ENCODE measurements around the gene DPH5. TPM values are rescaled to one million over a fixed set of nuclear protein-coding genes. Genes with fewer than 3 reads are reported as not detected.
"Not testable (repeated sequence)": the region's sequence is repeated elsewhere in the genome, so short reads cannot be mapped to it uniquely, and the experiment has no call there.

The DPH5 gene
- total and polyA plus RNA-seq, 12 donors = 21.7 to 59.1 (median 42.0) TPM

DNA sequence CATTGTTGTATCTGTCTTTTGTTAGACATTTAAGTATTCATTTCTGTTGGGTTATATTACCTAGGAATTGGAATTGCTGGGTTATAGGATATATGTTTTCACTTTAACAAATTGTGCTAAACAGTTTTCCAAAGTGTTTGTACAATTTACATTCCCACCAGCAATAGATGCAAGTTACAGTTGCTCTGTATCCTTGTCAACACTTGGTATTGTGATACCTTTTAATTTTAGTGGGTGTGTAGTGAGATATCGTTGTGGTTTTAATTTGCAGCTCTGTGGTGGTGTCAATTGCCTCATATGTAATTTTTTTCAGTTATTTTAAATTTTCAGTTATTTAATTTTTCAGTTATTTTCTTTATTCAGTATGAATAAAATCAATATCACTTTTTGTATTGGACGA is 7.4 kb upstream of the DPH5 start:
- no peak for DNase-seq
- Histone ChIP-seq H3K27me3 (no peaks in the 10 kb centered on the region), H3K4me3 (no peak overlapping the region), H3K9me3 (replicated peaks in 1 of 3) (no peaks in the 10 kb centered on the region), H3K4me1 (replicated peaks in 1 of 2) (no peaks in the 10 kb centered on the region), H3K36me3 (replicated peaks in 1 of 2) (no peaks in the 10 kb centered on the region), H3K27ac (no peak overlapping the region)
- TF ChIP-seq, protein P1, sequence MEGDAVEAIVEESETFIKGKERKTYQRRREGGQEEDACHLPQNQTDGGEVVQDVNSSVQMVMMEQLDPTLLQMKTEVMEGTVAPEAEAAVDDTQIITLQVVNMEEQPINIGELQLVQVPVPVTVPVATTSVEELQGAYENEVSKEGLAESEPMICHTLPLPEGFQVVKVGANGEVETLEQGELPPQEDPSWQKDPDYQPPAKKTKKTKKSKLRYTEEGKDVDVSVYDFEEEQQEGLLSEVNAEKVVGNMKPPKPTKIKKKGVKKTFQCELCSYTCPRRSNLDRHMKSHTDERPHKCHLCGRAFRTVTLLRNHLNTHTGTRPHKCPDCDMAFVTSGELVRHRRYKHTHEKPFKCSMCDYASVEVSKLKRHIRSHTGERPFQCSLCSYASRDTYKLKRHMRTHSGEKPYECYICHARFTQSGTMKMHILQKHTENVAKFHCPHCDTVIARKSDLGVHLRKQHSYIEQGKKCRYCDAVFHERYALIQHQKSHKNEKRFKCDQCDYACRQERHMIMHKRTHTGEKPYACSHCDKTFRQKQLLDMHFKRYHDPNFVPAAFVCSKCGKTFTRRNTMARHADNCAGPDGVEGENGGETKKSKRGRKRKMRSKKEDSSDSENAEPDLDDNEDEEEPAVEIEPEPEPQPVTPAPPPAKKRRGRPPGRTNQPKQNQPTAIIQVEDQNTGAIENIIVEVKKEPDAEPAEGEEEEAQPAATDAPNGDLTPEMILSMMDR (IDR thresholded peaks at IDR 0.05) = no peak
- TF ChIP-seq POLR2A (IDR thresholded peaks at IDR 0.05) = no peak
- intact Hi-C loops (cut with DNase I) = no loop called here
- 94 to 98% (median 97%) methylated on average over 2 of the region's 2 CpGs for WGBS, 4 donors

DNA sequence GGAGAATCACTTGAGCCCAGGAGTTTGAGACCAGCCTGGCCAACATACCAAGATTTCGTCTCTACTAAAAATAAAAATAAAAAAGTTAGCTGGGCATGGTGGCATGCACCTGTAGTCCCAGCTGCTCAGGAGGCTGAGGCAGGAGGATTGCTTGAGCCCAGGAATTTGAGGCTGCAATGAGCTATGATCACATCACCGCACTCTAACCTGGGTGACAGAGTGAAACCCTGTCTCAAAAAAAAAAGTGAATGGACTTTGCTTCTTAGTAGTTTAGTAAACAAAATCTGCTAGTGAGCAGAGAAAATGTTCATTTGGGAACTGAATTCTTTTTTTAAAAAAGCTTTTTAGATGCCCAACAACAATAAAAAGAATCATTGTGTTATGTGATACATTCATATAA is 6.5 kb upstream of the DPH5 start:
- intact Hi-C loops (cut with DNase I); H3K27ac ChIP-seq; H3K9me3 ChIP-seq (replicated peaks in 1 of 3); H3K27me3 ChIP-seq; H3K4me1 ChIP-seq (replicated peaks in 1 of 2); DNase-seq; H3K4me3 ChIP-seq; H3K36me3 ChIP-seq (replicated peaks in 1 of 2): not testable (repeated sequence)
- WGBS, 4 donors = 96 to 100% (median 98%) methylated on average over 2 of the region's 2 CpGs

DNA sequence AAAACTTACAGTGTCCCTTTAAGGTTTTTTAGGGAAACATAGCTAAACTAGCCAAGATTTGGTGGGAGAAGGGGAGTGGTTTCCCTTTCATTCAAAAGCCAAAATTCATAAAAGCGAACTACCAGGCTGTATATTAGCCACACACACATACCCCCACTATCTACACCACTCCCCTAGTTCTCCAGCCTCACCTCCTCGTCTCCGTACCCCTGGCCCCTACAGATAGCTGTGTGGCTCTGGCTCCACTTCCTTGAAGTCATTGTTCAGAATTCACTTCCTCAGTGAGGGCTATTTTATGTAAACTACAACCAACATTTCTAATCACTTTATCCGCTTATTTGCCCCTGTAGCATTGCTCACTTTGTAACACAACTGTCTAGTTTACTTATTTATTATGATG is 5.3 kb upstream of the DPH5 start:
- Histone ChIP-seq H3K27ac (no peak overlapping the region), H3K4me1 (replicated peaks in 1 of 2) (peaks cover 0 to 10% of the 10 kb centered on the region in 2 donors), H3K36me3 (replicated peaks in 1 of 2) (no peaks in the 10 kb centered on the region), H3K4me3 (no peak overlapping the region), H3K27me3 (no peaks in the 10 kb centered on the region), H3K9me3 (replicated peaks in 1 of 3) (no peaks in the 10 kb centered on the region)
- 89 to 96% (median 92%) methylated on average over 4 of the region's 4 CpGs for WGBS, 4 donors
- no peak for TF ChIP-seq POLR2A (IDR thresholded peaks at IDR 0.05)
- TF ChIP-seq, protein P1 (IDR thresholded peaks at IDR 0.05) = no peak
- intact Hi-C loops (cut with DNase I) = no loop called here
- DNase-seq = no peak

DNA sequence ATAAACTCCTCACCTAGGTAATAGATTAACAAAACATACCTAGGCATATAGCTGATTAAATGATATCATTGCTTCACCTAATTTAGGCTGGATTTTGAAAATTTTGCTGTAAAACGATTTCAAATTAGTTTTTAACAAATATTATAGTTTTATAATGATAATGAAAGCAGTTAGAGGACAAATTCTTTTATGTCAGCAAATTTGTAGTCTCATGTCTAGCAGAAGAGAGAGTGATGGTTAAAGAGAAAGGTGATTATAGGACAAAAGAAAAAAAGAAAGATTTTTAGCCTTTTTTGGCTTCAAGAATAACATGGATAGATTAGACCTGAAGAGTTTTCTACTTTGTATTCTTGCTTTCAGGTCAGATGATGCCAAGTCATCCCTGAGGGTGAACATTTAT is 3.6 kb upstream of the DPH5 start:
- no peak for DNase-seq
- Histone ChIP-seq H3K36me3 (replicated peaks in 1 of 2) (no peaks in the 10 kb centered on the region), H3K4me1 (replicated peaks in 1 of 2) (peaks cover 3 to 18% of the 10 kb centered on the region in 2 donors), H3K27me3 (no peaks in the 10 kb centered on the region), H3K27ac (no peak overlapping the region), H3K4me3 (no peak overlapping the region), H3K9me3 (replicated peaks in 1 of 3) (no peaks in the 10 kb centered on the region)
- intact Hi-C loops (cut with DNase I) = no loop called here
- 70 to 88% (median 78%) methylated on average over 1 of the region's 1 CpG for WGBS, 4 donors
- TF ChIP-seq, protein P1 (IDR thresholded peaks at IDR 0.05) = no peak
- TF ChIP-seq POLR2A (IDR thresholded peaks at IDR 0.05) = no peak

DNA sequence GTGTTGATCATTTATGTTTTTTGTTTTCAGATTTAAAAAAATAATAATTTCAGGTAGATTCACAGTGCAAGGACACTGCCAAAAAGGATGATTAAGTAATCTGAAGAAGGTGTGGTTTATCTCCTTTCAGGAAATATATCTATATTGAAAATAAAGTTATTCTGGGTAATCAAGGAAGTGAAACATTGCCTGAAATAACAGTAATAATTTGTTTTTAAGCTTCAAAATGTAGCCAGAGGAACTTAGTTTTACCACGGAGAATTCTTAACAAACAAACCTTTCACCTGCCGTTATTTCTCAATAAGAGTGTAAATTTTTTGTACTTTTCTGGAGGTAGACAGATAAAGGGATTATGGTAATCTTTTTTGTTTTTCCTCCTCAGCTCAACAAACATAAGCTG is 2.9 kb upstream of the DPH5 start:
- DNase-seq = no peak
- Histone ChIP-seq H3K27ac (no peak overlapping the region), H3K27me3 (no peaks in the 10 kb centered on the region), H3K9me3 (replicated peaks in 1 of 3) (no peaks in the 10 kb centered on the region), H3K4me1 (replicated peaks in 1 of 2) (peaks cover 3 to 18% of the 10 kb centered on the region in 2 donors), H3K36me3 (replicated peaks in 1 of 2) (no peaks in the 10 kb centered on the region), H3K4me3 (no peak overlapping the region)
- intact Hi-C loops (cut with DNase I) = no loop called here
- 61 to 72% (median 66%) methylated on average over 2 of the region's 2 CpGs for WGBS, 4 donors
- no peak for TF ChIP-seq POLR2A (IDR thresholded peaks at IDR 0.05)
- TF ChIP-seq, protein P1 (IDR thresholded peaks at IDR 0.05) = no peak
